GM23248 (cell line): Measurements from ENCODE around the gene TBXAS1. TPM values are rescaled to one million over a fixed set of nuclear protein-coding genes. Genes with fewer than 3 reads are reported as not detected.

Source experiments
- DNase-seq: peaks from one replicate; pipeline ENCODE4 v3.0.0-alpha.2; 2015
- H2AFZ ChIP-seq: fragments of 200-600 bp; sonication (generic); 2 replicates; pipeline ENCODE4 v1.6.1; 2016; ENCODE audit warnings: antibody characterized with exemption
- H3F3A ChIP-seq: fragments of 200-600 bp; sonication (generic); 2 replicates; pipeline ENCODE4 v1.6.1; 2016; ENCODE audit warnings: mild to moderate bottlenecking, antibody characterized with exemption, mixed run types; ENCODE audit not compliant: insufficient read depth
- H3K27ac ChIP-seq: fragments of 200-600 bp; sonication (generic); 2 replicates; pipeline ENCODE4 v1.5.1; 2016; ENCODE audit warnings: mild to moderate bottlenecking
- H3K27me3 ChIP-seq: fragments of 200-600 bp; sonication (generic); replicated peaks from 2 replicates; pipeline ENCODE4 v1.6.1; 2016; ENCODE audit warnings: mild to moderate bottlenecking; ENCODE audit not compliant: insufficient read depth
- H3K36me3 ChIP-seq: fragments of 200-600 bp; sonication (generic); 2 replicates; pipeline ENCODE4 v1.6.1; 2016; ENCODE audit warnings: low read depth, mild to moderate bottlenecking
- H3K4me1 ChIP-seq: fragments of 200-600 bp; sonication (generic); 2 replicates; pipeline ENCODE4 v1.6.1; 2016; ENCODE audit warnings: mild to moderate bottlenecking; ENCODE audit not compliant: insufficient read depth
- H3K4me2 ChIP-seq: fragments of 200-600 bp; sonication (generic); one replicate; pipeline ENCODE4 v1.6.1; 2016; ENCODE audit warnings: mild to moderate bottlenecking; ENCODE audit not compliant: unreplicated experiment
- H3K4me3 ChIP-seq: fragments of 200-600 bp; sonication (generic); 2 replicates; pipeline ENCODE4 v1.5.1; 2016; ENCODE audit warnings: mild to moderate bottlenecking
- H3K79me2 ChIP-seq: fragments of 200-600 bp; sonication (generic); 2 replicates; pipeline ENCODE4 v1.6.1; 2016; ENCODE audit warnings: mild to moderate bottlenecking; ENCODE audit not compliant: insufficient read depth
- H3K9ac ChIP-seq: fragments of 200-600 bp; sonication (generic); 2 replicates; pipeline ENCODE4 v1.6.1; 2016; ENCODE audit warnings: mild to moderate bottlenecking
- H3K9me2 ChIP-seq: fragments of 200-600 bp; sonication (generic); 2 replicates; pipeline ENCODE4 v1.6.1; 2016; ENCODE audit warnings: mixed run types, mild to moderate bottlenecking, moderate library complexity; ENCODE audit not compliant: insufficient read depth
- H3K9me3 ChIP-seq: fragments of 200-600 bp; sonication (generic); one replicate; pipeline ENCODE4 v1.6.1; 2017; ENCODE audit warnings: low read depth
- H4K20me1 ChIP-seq: fragments of 200-600 bp; sonication (generic); 2 replicates; pipeline ENCODE4 v1.6.0; 2016; ENCODE audit not compliant: insufficient read depth
- EZH2 ChIP-seq: fragments of 200-600 bp; sonication (generic); IDR thresholded peaks from 2 replicates; pipeline ENCODE4 v1.6.1; 2018; ENCODE audit warnings: antibody characterized with exemption, mild to moderate bottlenecking; ENCODE audit not compliant: insufficient read depth, poor library complexity, severe bottlenecking
- EZH2phosphoT487 ChIP-seq: fragments of 200-600 bp; sonication (generic); IDR thresholded peaks from 2 replicates; pipeline ENCODE4 v1.6.1; 2018; ENCODE audit warnings: antibody characterized with exemption, moderate library complexity, mild to moderate bottlenecking, low read depth; ENCODE audit not compliant: insufficient read depth
- WGBS, 2 experiments: methylation state at CpG; one replicate each; pipeline ENCODE4 v1.1.6; 2015 to 2017; ENCODE audit warnings: low lambda C conversion rate in 2 of 2, low coverage in 1 of 2; ENCODE audit errors: missing lambda C conversion rate in 2 of 2; 5-methylcytosine and 5-hydroxymethylcytosine counted together
- in situ Hi-C: fragments of 300-500 bp; cut with MboI; formaldehyde crosslinking; loops from 2 replicates; pipeline ENCODE4 v1.15.0; 2020
- polyA plus RNA-seq: library from polyadenylated mRNA; unstranded; fragments of >200 nt; fragmentation: Nextera tagmentation; extraction: Ambion mirVana; gene quantifications from 2 replicates; pipeline ENCODE4 v1.2.1, GENCODE V29; 2016
- total RNA-seq: library from RNA; depleted of rRNA; stranded (reverse); fragments of >200 nt; shearing (Covaris generic); gene quantifications from 2 replicates; pipeline ENCODE4 v1.2.3, GENCODE V29; 2014

TBXAS1 gene
- total and polyA plus RNA-seq, 2 experiments from 2014 or later, result 0.49 TPM; not detected in 1

DNA sequence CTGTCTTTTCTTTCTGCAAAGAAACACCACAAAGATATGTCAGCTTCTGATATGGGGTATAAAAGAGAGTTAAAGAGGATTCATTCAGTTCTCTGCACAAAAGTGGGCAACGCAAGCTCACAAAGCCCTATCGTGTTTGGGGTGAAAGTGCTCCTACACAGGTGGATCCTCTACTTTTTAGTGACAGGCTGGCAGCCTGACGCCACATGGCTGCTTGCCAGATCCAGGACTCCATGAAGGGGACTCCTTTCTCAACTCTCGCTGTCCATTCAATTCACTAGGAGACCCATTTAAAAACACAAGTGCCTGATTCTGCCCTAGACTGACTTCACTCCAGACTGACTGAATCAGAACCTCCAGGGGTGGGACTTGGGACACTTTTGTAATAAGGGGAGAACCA lies 225.7 kb downstream of the TBXAS1 start:
- no peak for DNase-seq
- H3F3A ChIP-seq, result peaks cover 4% of the 10 kb centered on the region
- no peaks in the 10 kb centered on the region for H4K20me1 ChIP-seq
- H3K9me3 ChIP-seq, result no peaks in the 10 kb centered on the region
- H3K79me2 ChIP-seq, result no peaks in the 10 kb centered on the region
- H3K9me2 ChIP-seq, result no peaks in the 10 kb centered on the region
- no peaks in the 10 kb centered on the region for H3K36me3 ChIP-seq
- no peak overlapping the region for H3K27ac ChIP-seq
- 99% methylated on average over 4 of the region's 4 CpGs for WGBS, 2 experiments
- H3K9ac ChIP-seq, result no peak overlapping the region
- in situ Hi-C loops, result no loop called here
- TF ChIP-seq EZH2 (no peak), EZH2phosphoT487 (no peak)
- no peak overlapping the region for H2AFZ ChIP-seq
- H3K4me1 ChIP-seq, result peaks cover 9% of the 10 kb centered on the region
- no peaks in the 10 kb centered on the region for H3K27me3 ChIP-seq
- H3K4me3 ChIP-seq, result no peak overlapping the region
- no peak overlapping the region for H3K4me2 ChIP-seq

DNA sequence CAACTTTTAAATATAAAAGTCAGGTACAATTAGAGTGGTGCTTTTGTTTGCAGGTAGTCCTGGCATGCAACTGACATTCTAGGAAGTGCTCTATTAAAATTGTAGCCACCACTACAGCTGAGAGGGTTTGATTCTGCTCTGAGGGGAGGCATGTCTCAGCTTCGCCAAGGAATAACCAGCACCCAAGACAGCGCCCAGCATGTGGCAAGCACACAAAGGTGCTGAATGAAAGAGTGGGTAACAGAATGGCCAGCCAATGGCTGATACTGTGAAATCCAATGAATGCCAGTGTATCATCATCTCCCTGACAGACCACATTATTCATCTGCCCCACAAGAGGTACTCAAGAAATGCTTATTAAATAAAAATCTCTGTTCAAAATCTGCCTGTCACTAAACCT lies 226.8 kb downstream of the TBXAS1 start:
- WGBS, 2 experiments, result 100% methylated on average over 2 of the region's 2 CpGs
- no peaks in the 10 kb centered on the region for H3K36me3 ChIP-seq
- H3K79me2 ChIP-seq, result no peaks in the 10 kb centered on the region
- no peak overlapping the region for H2AFZ ChIP-seq
- H3K4me3 ChIP-seq, result no peak overlapping the region
- no peak overlapping the region for H3K9ac ChIP-seq
- in situ Hi-C loops, result no loop called here
- no peak for DNase-seq
- TF ChIP-seq EZH2phosphoT487, result no peak
- TF ChIP-seq EZH2, result no peak
- H3K4me2 ChIP-seq, result no peak overlapping the region
- no peaks in the 10 kb centered on the region for H3K9me2 ChIP-seq
- no peaks in the 10 kb centered on the region for H3K9me3 ChIP-seq
- H3K27ac ChIP-seq, result no peak overlapping the region
- peaks cover 16% of the 10 kb centered on the region for H3K4me1 ChIP-seq
- no peaks in the 10 kb centered on the region for H3K27me3 ChIP-seq
- H3F3A ChIP-seq, result peaks cover 15% of the 10 kb centered on the region
- H4K20me1 ChIP-seq, result no peaks in the 10 kb centered on the region

DNA sequence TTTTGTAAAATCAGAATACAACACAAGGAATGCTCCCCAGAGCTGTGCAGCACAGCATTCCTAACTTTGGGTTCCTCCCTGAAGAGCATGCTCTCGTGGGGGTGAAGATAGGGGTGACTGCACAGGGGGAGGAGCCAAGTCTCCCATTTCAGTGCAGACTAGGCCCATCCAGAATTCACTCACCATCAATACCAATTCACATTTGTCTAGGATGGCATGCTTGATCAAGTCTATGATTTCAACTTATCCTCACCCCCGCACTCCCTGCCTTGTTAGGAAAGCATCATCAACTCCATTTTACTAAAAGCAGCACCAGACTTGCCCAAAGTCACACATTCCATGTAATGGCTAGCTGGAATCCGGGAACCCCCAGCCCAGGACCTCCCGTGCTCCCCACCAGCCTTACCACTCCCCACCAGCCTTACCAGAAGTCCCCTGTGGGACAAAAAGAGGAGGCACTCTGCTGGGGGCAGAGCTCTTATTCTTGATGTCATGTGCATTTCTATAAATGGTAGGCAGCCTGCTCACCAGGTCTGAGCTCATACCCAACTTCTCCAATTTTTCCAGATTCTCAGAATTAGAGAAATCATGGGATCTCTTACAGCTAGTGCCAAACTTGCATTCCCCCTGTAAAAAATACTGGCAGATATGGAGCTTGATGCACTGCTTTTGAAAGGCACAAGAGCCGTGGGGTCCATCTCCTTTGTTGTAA lies 227.5 kb downstream of the TBXAS1 start:
- peaks cover 16% of the 10 kb centered on the region for H3K4me1 ChIP-seq
- peaks cover 22% of the 10 kb centered on the region for H3F3A ChIP-seq
- no peak overlapping the region for H3K27ac ChIP-seq
- no peak for DNase-seq
- TF ChIP-seq EZH2phosphoT487 (no peak), EZH2 (no peak)
- H2AFZ ChIP-seq, result no peak overlapping the region
- no peaks in the 10 kb centered on the region for H3K36me3 ChIP-seq
- in situ Hi-C loops, result no loop called here
- H3K79me2 ChIP-seq, result no peaks in the 10 kb centered on the region
- H3K4me3 ChIP-seq, result no peak overlapping the region
- WGBS, 2 experiments, result 84 to 91% methylated on average over 5 of the region's 5 CpGs
- H3K9me2 ChIP-seq, result no peaks in the 10 kb centered on the region
- H3K9ac ChIP-seq, result no peak overlapping the region
- H3K9me3 ChIP-seq, result no peaks in the 10 kb centered on the region
- H4K20me1 ChIP-seq, result no peaks in the 10 kb centered on the region
- no peak overlapping the region for H3K4me2 ChIP-seq
- no peaks in the 10 kb centered on the region for H3K27me3 ChIP-seq

DNA sequence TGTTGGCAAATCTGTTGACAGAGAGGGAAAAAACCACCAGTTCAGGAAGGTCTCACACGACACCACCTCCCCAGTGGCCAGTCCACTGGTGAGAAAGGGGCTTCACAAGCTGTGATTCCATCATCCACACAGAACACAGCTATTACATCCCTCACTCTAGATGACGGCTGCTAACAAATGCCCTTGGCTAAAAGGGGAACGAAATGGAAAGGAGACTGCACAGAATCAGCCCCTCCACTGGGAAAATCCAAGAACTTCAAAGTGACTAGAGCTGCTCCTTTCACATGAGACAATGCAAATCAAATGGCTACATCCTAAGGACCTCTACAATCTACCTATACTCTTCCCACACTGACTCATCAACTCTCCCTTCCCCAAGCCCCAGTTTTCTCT lies 228.1 kb downstream of the TBXAS1 start:
- Histone ChIP-seq H3K27me3 (no peaks in the 10 kb centered on the region), H3K9ac (no peak overlapping the region), H3K36me3 (no peaks in the 10 kb centered on the region), H3K4me3 (no peak overlapping the region), H3F3A (peaks cover 22% of the 10 kb centered on the region), H2AFZ (no peak overlapping the region), H3K4me1 (peaks cover 16% of the 10 kb centered on the region), H3K27ac (no peak overlapping the region), H3K4me2 (no peak overlapping the region), H3K79me2 (no peaks in the 10 kb centered on the region), H3K9me2 (no peaks in the 10 kb centered on the region), H3K9me3 (no peaks in the 10 kb centered on the region), H4K20me1 (no peaks in the 10 kb centered on the region)
- DNase-seq, result no peak
- WGBS, 2 experiments, result 92 to 100% methylated on average over 3 of the region's 3 CpGs
- TF ChIP-seq EZH2phosphoT487 (no peak), EZH2 (no peak)
- in situ Hi-C loops, result no loop called here

DNA sequence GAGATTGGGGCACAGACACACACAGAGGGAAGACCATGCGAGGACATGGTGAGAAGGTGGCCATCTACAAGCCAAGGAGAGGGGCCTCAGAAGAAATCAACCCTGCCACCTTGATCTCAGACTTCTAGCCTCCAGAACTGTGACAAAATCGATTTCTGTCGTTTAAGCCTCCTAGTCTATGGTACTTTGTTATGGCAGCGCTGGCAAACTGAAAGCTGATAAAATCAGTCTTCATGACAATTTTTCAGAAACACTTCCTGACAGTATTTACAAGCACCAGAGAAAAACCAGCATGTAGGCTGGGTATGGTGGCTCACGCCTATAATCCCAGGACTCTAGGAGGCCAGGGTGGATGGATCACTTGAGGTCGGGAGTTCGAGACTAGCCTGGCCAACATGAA lies 229.5 kb downstream of the TBXAS1 start:
- no peaks in the 10 kb centered on the region for H3K9me3 ChIP-seq
- no peaks in the 10 kb centered on the region for H4K20me1 ChIP-seq
- no peak overlapping the region for H2AFZ ChIP-seq
- DNase-seq, result no peak
- no peak overlapping the region for H3K4me2 ChIP-seq
- no peaks in the 10 kb centered on the region for H3K27me3 ChIP-seq
- H3K9me2 ChIP-seq, result no peaks in the 10 kb centered on the region
- in situ Hi-C loops, result no loop called here
- WGBS, 2 experiments, result 84 to 90% methylated on average over 7 of the region's 7 CpGs
- H3K27ac ChIP-seq, result no peak overlapping the region
- H3K36me3 ChIP-seq, result no peaks in the 10 kb centered on the region
- H3K4me3 ChIP-seq, result no peak overlapping the region
- H3K79me2 ChIP-seq, result no peaks in the 10 kb centered on the region
- peaks cover 16% of the 10 kb centered on the region for H3K4me1 ChIP-seq
- peaks cover 22% of the 10 kb centered on the region for H3F3A ChIP-seq
- no peak overlapping the region for H3K9ac ChIP-seq
- TF ChIP-seq EZH2phosphoT487, result no peak
